VCaP (cell line): ENCODE data around the gene ELMO1.

Experiments used
- H3K27ac ChIP-seq: fragments of 450-650 bp; 2 replicates; pipeline ENCODE4 v1.5.1; 2017
- CTCF ChIP-seq: fragments of 450-650 bp; conservative IDR thresholded peaks from 2 replicates; pipeline ENCODE4 v1.5.1; 2017; ENCODE audit warnings: mild to moderate bottlenecking, moderate library complexity

ELMO1 gene

GRCh38 chr7:37174460-37174859, 274.2 kb downstream of the ELMO1 start:
- H3K27ac ChIP-seq, result no peak overlapping the region
- TF ChIP-seq CTCF, result no peak

- H3K27ac ChIP-seq, result no peak overlapping the region
- no peak for TF ChIP-seq CTCF
These were observed 275.0 kb downstream of the ELMO1 start for GRCh38 chr7:37173670-37174069.

- TF ChIP-seq CTCF, result no peak
- no peak overlapping the region for H3K27ac ChIP-seq
These were observed 286.6 kb downstream of the ELMO1 start for GRCh38 chr7:37162106-37162505.

- H3K27ac ChIP-seq, result no peak overlapping the region
- no peak for TF ChIP-seq CTCF
These were observed 288.0 kb downstream of the ELMO1 start for GRCh38 chr7:37160656-37161055.

- TF ChIP-seq CTCF, result no peak
- no peak overlapping the region for H3K27ac ChIP-seq
These were observed 295.3 kb downstream of the ELMO1 start for GRCh38 chr7:37153376-37153775.

- no peak for TF ChIP-seq CTCF
- H3K27ac ChIP-seq, result no peak overlapping the region
These were observed 296.8 kb downstream of the ELMO1 start for GRCh38 chr7:37151741-37152413.

GRCh38 chr7:37150856-37151255, 297.8 kb downstream of the ELMO1 start:
- no peak for TF ChIP-seq CTCF
- no peak overlapping the region for H3K27ac ChIP-seq
